Epidermal melanocyte (primary cell): Measurements from ENCODE around the gene ATP8A2.

Source experiments
- DNase-seq: peaks from one replicate; pipeline ENCODE4 v3.0.0; 2011; ENCODE audit warnings: low spot score; ENCODE audit not compliant: insufficient read length

Gene ATP8A2

DNA sequence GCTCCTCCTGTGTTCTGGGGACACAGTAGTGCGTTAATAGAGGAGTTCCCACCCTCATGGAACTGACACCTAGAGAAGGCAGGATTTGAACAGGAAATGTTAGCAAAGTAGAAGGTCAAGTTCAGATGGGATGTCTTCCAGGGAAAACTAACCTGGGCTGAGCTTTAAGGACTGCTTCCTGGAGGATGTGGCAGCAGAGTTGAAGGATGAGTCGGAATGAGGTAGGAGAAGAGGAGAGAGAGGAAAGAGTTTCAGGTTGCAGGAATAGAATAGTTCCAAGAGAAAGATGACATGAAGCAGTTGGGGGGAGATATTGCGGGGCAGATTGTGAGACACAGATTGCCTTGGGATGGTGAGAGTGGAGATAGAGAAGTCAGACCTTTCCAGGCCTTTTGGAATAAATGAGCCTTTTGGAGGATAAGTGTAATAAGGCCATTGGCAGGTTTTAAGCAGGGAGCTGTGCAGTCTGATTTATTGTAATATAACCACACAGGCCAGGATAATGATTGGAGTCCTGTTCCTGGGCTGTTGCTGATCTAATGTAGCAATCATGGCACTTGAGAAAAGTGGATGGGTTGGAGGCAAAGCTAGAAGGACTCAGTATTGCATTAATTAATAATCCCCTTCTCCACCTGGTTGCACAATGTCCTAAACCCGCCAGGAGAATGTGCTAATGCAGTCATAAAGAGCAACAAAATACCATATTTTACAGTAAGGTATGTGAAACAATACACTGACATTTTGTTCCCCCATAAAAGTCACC is 474.6 kb downstream of the ATP8A2 start:
- DNase-seq = no peak

DNA sequence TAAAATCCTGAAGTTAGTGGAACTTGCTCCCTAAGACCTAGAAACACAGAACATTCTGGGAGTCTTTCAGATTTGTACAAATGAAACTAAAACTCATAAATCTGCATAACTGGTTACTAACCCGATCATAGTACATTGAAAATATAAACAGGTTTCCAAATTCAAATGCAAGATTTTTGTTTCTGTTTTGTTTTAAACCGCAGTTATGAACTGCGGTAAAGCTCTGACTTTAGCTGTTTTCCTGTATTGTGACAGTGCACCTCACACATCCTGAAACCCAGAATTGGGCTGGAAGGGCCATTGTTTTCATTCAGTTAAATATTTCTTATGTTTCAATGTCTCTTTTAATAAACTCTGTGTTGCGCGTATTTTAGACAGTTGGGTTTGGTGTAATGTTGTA is 475.4 kb downstream of the ATP8A2 start:
- no peak for DNase-seq

DNA sequence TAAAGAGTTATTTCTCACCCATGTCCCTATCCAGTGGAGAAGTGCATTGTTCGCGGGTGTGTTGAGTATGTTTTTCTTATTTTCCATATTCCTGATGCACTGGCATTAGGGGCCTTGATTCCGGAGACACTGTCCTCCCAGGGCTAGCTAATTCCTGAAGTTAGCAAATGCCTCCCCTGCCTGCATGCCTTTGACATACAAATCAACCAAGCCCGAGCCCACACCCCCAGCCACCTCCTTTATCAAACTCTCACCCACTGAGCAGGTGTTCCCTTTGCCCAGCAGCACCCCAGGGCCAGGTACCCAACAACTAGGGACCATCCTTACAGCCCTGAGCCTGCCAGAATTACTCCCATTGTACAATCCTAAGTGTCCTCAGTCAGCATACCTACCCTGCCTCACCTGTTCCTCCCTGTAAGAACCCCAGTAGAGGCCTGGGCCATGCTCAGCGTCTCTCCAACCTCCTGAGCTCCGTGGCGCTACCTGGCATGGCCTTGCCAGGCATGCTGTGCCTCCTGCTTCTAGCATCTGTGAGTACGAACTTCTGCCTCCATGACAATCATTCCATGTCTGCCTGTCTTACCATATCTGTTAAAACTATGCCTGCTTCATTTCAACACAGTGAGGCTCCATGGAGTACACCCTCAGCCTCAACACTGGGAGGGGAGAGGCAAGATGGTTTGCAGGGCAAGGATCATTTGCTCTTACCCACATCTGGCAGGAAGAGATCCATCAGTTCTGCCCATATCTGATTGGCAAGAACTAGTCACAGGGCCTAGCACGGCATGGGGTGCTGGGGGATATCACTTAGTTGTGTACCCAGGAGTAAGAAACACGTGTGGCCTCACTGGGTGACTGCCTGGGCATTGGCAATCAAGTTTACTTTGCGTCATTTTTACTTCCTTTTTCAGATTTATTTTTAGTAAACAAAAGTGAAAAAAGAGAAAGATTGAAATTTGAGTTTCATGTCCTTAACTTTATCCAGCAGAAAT is 476.2 kb downstream of the ATP8A2 start:
- no peak for DNase-seq

DNA sequence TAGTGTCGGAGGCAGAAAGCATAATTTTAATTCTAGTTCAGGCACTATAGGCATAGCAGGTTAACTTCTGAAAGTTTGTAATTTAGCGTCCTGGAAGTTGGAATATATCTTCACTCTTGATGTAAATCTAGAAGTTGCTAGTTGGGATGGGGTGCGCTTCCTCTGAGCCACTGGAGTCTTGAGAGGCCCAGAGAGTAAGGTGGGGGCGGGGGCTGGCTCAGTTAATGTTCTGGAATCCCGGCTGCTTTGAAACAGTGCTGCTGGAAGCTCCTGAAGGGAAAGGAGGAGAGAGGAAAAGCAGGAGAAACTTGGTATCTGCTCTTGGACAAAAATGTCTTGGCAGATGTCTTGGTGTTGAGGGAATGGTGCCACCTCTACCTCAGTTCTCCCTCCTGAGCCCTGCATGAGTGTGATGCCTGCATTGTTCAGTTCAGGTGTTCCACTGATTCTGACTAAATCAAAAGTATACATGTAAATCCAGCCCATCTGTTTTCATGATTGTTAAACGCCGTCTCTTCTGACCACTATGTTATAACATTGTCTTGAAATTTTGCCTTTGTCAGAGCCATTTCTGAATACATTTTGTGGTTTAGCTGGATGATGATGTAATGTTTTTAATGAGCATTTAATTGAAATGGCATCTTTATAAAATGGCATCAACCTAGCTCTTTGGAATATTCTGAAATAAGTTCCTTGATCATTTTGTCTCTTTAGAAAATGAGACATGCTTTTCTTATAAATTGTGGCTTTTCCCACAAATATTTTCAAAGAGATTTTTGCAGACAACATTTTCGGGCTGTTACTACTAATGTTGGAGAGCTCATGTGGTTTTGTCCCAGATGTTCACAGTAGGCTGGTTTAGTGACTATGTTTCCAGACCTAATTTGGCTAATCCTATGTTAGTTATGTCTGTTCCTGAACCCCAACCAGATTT is 477.3 kb downstream of the ATP8A2 start:
- DNase-seq = no peak

DNA sequence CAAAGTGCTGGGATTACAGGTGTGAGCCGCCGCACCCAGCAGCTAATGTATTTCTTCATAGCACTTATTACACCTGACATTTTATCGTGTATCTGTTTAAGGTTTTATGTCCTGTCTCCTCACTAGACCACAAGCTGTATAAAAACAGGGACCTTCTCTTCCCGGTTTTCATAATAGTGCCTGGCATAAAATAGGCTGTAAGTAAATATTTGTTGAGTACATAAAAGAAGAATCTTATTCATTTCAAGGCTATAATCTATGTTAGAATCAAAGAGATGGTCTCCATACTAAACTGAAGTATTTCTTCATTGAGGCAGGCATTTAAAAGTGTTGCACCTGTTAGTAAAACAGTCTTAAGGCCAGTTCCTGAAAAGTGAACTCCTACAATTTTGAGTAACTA is 486.1 kb downstream of the ATP8A2 start:
- DNase-seq = no peak

DNA sequence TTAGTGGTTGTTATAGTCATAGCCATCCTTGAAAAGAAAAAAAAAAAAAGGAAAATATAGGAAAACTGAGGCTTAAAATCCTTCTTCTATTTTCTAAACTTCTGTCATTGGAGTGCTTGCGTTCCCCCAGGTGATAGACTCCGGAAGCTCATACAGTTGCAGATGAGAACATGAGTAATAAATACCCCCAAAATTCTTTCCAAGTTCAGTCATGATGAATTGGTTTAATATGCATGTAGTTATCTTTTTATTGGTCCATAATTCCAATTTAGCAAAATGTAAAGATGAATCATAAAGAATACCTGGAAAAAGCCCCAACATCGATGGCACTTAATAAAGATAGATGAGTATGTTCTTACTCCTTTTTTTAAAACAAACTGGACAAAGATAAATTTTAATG is 487.8 kb downstream of the ATP8A2 start:
- DNase-seq = no peak

DNA sequence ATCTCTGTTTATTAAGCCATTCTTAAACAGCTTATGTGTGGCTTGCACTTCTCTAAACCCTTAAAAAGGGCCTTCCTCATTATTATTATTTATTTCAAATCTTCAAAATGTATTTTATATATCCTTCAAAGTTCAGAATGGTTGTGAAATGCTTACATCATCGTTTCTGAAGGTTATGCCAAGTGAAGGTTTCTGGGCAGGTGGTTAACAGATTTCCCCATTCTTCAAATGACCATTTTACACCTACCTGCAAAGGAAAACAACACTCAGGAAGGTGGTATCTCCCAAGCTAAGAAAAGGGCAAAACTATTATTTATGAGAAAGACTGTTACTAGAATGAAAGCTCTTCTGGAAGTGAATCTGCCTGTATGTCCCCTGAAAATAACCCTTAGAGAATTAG is 488.5 kb downstream of the ATP8A2 start:
- DNase-seq = no peak

DNA sequence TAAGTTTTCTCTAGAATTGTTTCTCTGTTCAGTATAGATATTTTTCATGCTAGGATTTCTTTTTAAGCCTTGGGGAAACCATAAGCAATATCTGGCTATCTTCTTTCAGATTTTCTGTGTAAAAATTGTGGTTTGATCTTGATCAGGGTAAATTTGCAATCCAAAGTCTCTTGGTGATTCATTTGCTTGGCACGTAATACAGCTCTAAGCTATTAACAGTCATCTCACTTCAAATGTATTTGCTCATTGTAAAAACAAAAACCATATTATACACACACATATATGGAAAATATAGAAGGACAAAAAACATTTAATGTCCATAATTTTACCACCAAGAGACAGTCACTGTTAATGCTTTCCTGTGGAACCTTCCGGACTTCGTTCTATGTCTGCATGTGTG is 489.1 kb downstream of the ATP8A2 start:
- no peak for DNase-seq

DNA sequence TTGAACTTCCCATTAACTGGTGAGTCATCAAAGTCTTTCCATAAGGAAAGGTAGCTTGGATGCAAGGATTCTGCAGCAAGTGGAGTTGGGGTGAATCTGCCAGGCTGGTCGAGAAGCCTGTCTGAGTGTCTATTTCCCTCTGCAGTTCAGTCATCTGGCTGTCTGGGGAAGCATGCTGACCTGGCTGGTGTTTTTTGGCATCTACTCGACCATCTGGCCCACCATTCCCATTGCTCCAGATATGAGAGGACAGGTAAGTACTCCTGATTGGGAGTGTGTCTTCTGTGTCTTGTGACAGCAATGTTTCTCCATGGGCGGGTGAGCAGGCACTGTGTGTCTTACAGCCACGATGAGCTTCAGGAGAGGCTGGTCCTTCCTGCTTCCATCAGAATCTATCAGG is 490.4 kb downstream of the ATP8A2 start:
- no peak for DNase-seq

DNA sequence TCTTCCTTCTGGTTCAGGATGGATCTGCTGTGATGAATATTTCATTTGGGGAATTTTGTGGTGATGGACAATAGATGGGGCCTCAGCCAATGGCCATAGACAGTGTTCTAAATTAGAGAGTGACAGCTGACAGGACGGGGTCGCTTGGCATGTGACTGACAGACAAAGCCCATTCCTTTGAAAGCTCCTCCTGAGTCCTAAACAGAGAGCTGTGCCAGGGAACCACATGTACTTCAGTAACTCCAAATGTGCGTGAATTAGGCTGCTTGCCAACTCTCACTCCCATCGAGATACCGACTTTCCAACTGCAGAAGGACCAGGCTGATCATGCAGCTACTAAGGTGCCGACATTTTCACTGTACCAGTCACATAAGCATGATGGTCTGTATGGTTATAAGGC is 492.3 kb downstream of the ATP8A2 start:
- no peak for DNase-seq

DNA sequence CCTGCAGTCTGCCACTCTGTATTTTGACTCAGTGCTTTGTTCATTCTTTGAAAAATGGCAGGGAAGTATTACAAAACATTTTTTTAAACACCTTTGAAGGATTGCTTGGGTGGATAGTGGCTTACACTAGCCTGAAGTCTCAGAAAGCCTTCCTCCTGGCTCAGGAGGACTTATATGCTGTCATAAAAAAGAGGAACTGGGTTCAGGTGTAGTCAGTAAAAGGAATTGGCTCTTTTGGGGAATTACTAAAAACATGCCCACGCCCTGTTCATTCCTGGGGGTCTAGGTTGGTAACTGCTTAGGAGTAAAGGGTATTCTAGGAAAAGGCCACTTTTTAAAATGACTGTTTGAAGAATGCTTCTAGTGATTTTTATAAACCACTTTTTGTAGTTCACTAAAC is 493.2 kb downstream of the ATP8A2 start:
- no peak for DNase-seq

DNA sequence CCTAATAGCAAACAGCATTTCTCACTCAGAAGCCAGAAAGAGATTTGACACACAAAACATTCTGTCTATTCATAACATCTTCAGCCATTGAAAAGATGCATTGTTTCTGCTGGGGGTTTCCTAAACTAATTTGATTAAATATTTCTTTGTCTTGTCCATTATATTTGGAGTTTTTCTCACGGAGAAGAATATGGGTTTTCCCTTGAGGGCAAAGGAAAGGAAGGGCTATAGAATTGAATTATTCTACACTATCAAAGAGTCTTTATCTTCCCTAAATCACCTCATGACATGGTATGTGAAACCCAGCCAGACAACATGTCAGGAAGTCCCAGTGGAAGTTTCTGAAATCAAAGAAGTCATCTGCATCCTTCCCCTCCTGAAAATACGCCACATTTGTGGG is 493.6 kb downstream of the ATP8A2 start:
- DNase-seq = no peak

DNA sequence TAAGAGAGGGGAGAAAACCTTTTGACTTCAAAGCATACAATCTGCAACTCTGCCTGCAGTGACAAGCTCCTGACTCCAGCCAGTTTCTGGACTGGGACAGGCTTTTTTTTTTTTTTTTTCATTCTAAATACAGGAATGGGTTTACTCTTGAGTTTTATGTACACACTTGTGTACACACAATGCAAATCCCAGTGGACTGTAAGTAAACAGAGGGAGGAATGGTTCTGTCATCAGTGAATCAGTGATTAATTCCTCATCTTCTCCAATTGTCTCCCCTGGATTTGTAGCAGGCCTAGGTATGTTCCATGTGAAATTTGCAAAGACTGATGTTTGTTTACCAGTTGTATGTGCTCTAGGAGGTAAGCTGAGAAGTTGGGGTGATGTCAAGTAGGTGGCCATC is 495.3 kb downstream of the ATP8A2 start:
- no peak for DNase-seq

DNA sequence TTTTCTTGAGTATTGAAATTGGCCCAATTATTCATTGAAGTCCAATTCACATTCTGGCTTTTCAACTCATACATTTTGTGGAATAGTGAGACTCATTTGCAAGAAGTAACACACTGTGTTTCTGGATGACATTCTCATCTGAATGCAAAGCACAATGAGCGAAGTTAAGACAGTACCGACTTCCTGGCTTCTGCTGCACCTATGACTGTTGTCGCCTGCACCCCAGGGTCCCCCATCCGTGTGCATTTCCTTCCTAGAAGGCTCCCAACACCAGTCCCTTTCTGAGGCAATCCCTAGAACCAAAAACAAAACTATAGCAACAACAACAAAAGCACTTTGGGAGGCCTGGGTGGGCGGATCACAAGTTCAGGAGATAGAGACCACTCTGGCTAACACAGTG is 496.7 kb downstream of the ATP8A2 start:
- no peak for DNase-seq

DNA sequence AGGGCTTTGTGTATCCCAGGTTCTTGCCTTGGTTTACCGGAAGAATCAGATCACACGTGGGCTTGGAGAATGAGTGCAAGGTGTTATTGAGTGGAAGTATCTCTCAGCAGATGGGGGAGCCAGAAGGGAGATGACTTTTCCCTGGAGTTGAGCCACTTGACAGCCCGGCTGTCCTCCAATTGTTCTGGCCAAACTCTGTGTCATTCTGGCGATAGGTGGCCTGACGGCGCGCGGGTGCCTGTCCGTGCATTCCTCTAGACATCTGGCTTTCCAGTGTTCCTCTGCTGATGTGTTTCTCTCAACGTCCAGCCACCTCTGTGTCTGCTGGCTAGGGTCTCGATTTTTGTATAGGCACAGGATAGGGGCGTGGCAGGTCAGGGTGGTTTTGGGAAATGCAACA is 498.2 kb downstream of the ATP8A2 start:
- DNase-seq = no peak

DNA sequence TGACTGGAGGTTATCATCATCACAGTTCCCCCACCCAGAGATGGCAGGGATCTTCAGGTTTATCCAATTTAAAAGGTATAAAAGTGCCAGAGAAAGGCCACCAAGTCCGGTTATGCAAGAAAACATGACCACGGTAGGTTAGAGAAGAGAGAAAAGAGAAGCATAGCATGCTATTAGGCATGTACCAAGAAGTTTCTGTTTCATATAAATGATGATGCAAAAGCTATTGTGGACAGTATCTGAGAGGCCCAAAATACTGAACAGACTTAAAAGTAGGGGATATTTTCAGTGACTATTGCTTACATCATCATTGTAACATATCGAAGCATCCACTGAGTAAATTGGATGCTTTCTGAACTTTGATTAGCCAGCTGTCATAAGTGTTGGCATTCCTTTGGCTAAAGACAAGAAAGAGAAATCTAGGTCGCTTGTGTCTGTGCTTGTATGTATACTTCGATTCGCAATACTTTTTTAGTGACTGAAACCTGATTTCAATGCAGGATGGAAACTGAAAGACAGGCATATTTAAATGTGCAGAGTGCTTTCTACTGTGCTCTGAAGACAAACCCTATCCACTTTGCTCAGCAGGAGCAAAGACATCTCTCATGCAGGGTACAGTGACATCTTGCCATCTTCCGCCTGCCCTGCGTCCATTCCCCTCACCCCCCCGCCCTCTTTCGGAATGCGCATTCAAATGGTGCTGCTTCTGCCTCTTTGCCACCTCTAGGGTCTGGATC is 499.8 kb downstream of the ATP8A2 start:
- no peak for DNase-seq

DNA sequence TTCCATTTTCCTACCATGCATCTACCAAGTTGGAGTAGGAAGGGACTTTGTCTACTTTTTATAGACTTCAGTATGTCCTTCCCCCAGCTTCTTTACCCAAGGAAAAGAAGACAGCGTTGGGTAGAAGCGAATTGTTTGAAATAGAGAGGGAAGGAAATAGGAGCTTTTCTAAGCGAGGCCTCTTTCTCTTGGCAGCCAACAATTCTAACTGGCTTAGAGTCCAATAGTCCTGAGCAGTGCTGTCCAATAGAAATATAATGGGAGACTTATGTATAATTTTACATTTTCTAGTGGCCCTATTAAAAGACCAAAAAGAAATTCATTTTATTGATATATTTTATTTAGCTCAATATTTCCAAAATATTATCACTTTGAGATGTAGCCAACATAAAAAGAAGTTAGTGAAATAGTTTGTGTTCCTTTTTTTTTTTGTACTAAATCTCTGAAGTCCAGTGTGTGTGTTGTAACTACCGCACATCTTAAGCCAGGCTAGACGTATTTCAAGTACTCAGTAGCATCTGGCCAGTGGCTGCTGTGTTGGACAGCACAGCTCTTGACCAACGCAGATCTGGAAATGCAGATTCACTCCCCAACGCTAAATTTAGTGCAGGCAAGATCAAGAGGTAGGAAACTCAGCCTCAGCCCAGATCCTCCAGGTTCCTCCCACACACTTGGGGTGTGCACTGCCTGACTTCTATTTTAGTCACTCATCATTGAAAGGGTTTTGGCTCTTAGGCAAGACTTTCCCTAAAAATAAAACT is 500.9 kb downstream of the ATP8A2 start:
- no peak for DNase-seq

DNA sequence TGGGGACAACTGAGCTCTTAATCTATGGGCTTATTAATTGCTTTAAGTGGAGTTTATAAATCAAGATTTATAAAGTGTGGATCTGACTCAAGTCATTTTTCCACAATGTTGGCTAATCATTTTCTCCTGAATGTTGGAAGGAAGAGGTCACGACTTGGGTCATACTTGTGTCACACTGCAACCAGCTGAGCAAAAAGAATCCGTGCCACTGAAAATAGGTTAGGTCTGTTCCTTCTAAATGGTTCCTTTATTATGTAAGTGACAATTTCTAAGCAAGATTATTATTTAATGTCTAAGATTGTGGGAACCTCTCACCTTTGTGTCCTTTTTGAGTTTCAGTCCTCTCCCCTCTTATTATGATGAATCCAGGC is 501.5 kb downstream of the ATP8A2 start:
- DNase-seq = no peak

DNA sequence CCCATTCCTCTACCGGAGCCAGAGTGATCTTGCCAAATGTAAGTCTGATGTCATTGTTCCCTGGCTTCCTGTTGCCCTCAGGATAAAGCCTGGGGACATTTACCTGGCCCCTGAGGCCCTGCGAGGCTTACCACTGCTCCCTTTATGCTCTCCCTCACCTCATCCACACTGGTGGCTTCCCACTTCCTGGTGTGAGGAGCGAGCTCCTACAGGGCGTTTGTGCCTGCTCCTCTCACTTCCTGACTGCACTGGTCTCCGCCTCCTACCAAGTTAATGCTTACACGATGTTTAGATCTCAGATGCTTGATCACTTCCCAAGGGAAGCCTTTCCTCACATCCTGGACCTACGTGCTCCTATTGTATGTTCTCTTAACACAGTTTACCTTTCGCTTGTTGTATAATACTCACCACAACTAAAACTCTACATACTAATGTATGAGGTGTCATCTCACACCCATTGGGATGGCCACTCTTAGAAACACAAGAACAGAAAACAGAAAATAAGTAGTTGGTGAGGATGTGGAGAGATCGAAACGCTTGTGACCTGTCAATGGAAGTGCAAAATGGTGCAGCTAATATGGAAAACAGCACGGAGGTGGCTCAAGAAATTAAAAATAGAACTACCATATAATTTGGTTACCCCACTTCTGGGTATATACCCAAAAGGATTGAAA is 502.4 kb downstream of the ATP8A2 start:
- no peak for DNase-seq

DNA sequence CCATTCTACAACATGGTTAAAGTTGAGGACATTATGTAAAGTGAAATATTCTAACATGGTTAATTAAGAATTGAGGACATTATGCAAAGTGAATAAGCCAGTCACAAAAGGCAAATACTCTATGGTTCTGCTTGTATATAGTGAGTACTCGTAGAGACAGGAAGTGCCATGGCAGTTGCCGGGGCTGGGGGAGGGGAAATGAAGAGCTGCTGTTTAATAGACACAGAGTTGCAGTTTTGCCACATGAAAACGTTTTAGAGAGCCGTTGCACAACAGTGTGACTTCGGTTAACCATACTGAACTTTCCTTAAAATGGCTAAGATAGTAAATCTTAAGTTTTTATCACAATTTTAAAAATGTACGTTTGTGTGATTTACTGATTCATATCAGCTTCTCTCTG is 503.1 kb downstream of the ATP8A2 start:
- DNase-seq = no peak
